ENCODE measurements around the gene CHTF18. TPM values are rescaled to one million over a fixed set of nuclear protein-coding genes. Genes with fewer than 3 reads are reported as not detected.

CHTF18 gene
- total RNA-seq, 1 experiment from 2014 or later: 102 TPM

- CTCF ChIA-PET: interaction anchor here (0.7 kb wide), 1 partner anchor 21 kb away, joined by 4 read pairs; no protein-coding TSS in a partner anchor
- POLR2A ChIA-PET: no interaction called here
- no peak overlapping the region for H3K4me3 Mint-ChIP-seq (ENCODE audit: unreplicated experiment)
- H3K36me3 ChIP-seq (ENCODE audit: control insufficient read depth, insufficient read depth, low read length): no peaks in the 10 kb centered on the region
- no peaks in the 10 kb centered on the region for H3K9me3 Mint-ChIP-seq (ENCODE audit: unreplicated experiment)
- H3K4me3 ChIP-seq (ENCODE audit: low read depth, low read length): no peak overlapping the region
- no peak overlapping the region for H3K27ac Mint-ChIP-seq (ENCODE audit: unreplicated experiment)
- intact Hi-C loops (cut with micrococcal nuclease; ENCODE audit: unreplicated experiment): no loop called here
- no peak for TF ChIP-seq CTCF (IDR thresholded peaks at IDR 0.05; ENCODE audit: insufficient read depth in 1 of 2, low read depth in 1 of 2, low read length in 1 of 2, severe bottlenecking in 1 of 2, unreplicated experiment in 1 of 2)
- no peaks in the 10 kb centered on the region for H3K9me3 ChIP-seq
- BruUV-seq (replicated peaks): no TSS peak
- no peak for DNase-seq
- H3K4me1 ChIP-seq: peaks cover 14% of the 10 kb centered on the region
- H3K27me3 ChIP-seq (replicated peaks; ENCODE audit: control insufficient read depth, insufficient read depth, low read length): no peaks in the 10 kb centered on the region
- H3K27me3 Mint-ChIP-seq (ENCODE audit: insufficient read depth, unreplicated experiment): no peaks in the 10 kb centered on the region
- H3K36me3 Mint-ChIP-seq (ENCODE audit: insufficient read depth, unreplicated experiment): peaks cover 12% of the 10 kb centered on the region
- H3K4me1 Mint-ChIP-seq (ENCODE audit: low read depth, unreplicated experiment): no peaks in the 10 kb centered on the region
These were observed 27.4 kb downstream of the CHTF18 start for GRCh38 chr16:815861-816260.

- Mint-ChIP-seq H3K36me3 (ENCODE audit: insufficient read depth, unreplicated experiment) (peaks cover 8% of the 10 kb centered on the region), H3K27me3 (ENCODE audit: insufficient read depth, unreplicated experiment) (no peaks in the 10 kb centered on the region), H3K9me3 (ENCODE audit: unreplicated experiment) (no peaks in the 10 kb centered on the region), H3K27ac (ENCODE audit: unreplicated experiment) (no peak overlapping the region), H3K4me3 (ENCODE audit: unreplicated experiment) (no peak overlapping the region), H3K4me1 (ENCODE audit: low read depth, unreplicated experiment) (no peaks in the 10 kb centered on the region)
- ChIA-PET POLR2A (no interaction called here), CTCF (no interaction called here)
- Histone ChIP-seq H3K27me3 (replicated peaks; ENCODE audit: control insufficient read depth, insufficient read depth, low read length) (no peaks in the 10 kb centered on the region), H3K4me3 (ENCODE audit: low read depth, low read length) (no peak overlapping the region), H3K9me3 (no peaks in the 10 kb centered on the region), H3K4me1 (peaks cover 14% of the 10 kb centered on the region), H3K36me3 (ENCODE audit: control insufficient read depth, insufficient read depth, low read length) (no peaks in the 10 kb centered on the region)
- no TSS peak for BruUV-seq (replicated peaks)
- intact Hi-C loops (cut with micrococcal nuclease; ENCODE audit: unreplicated experiment): no loop called here
- no peak for TF ChIP-seq CTCF (IDR thresholded peaks at IDR 0.05; ENCODE audit: insufficient read depth in 1 of 2, low read depth in 1 of 2, low read length in 1 of 2, severe bottlenecking in 1 of 2, unreplicated experiment in 1 of 2)
- no peak for DNase-seq
These were observed 28.8 kb downstream of the CHTF18 start for GRCh38 chr16:817001-817906.

GRCh38 chr16:818132-818531 is 29.7 kb downstream of the CHTF18 start:
- Histone ChIP-seq H3K4me1 (peaks cover 13% of the 10 kb centered on the region), H3K4me3 (ENCODE audit: low read depth, low read length) (no peak overlapping the region), H3K9me3 (no peaks in the 10 kb centered on the region), H3K27me3 (replicated peaks; ENCODE audit: control insufficient read depth, insufficient read depth, low read length) (no peaks in the 10 kb centered on the region), H3K36me3 (ENCODE audit: control insufficient read depth, insufficient read depth, low read length) (no peaks in the 10 kb centered on the region)
- Mint-ChIP-seq H3K9me3 (ENCODE audit: unreplicated experiment) (no peaks in the 10 kb centered on the region), H3K27me3 (ENCODE audit: insufficient read depth, unreplicated experiment) (no peaks in the 10 kb centered on the region), H3K27ac (ENCODE audit: unreplicated experiment) (no peak overlapping the region), H3K4me1 (ENCODE audit: low read depth, unreplicated experiment) (no peaks in the 10 kb centered on the region), H3K4me3 (ENCODE audit: unreplicated experiment) (no peak overlapping the region), H3K36me3 (ENCODE audit: insufficient read depth, unreplicated experiment) (peaks cover 6% of the 10 kb centered on the region)
- no peak for DNase-seq
- ChIA-PET POLR2A (no interaction called here), CTCF (no interaction called here)
- TF ChIP-seq CTCF (IDR thresholded peaks at IDR 0.05; ENCODE audit: insufficient read depth in 1 of 2, low read depth in 1 of 2, low read length in 1 of 2, severe bottlenecking in 1 of 2, unreplicated experiment in 1 of 2): no peak
- BruUV-seq (replicated peaks): no TSS peak
- intact Hi-C loops (cut with micrococcal nuclease; ENCODE audit: unreplicated experiment): no loop called here
